Hepatocyte (in vitro differentiated cells): ENCODE results near the gene STARD9. TPM values are rescaled to one million over a fixed set of nuclear protein-coding genes. Genes with fewer than 3 reads are reported as not detected.

ENCODE experiments used
- DNase-seq: peaks from one replicate; pipeline ENCODE4 v3.0.0-alpha.2; 2016; ENCODE audit warnings: low spot score
- H2AFZ ChIP-seq: fragments of 200-600 bp; sonication (generic); 2 replicates; pipeline ENCODE4 v1.6.0; 2016; ENCODE audit warnings: antibody characterized with exemption, mild to moderate bottlenecking
- H3K27ac ChIP-seq: fragments of 200-600 bp; sonication (generic); 2 replicates; pipeline ENCODE4 v1.5.1; 2016; ENCODE audit warnings: mild to moderate bottlenecking
- H3K27me3 ChIP-seq: fragments of 200-600 bp; sonication (generic); 2 replicates; pipeline ENCODE4 v1.6.1; 2016
- H3K36me3 ChIP-seq: fragments of 200-600 bp; sonication (generic); replicated peaks from 2 replicates; pipeline ENCODE4 v1.5.1; 2016; ENCODE audit warnings: low read depth; ENCODE audit not compliant: insufficient read depth
- H3K4me1 ChIP-seq: fragments of 200-600 bp; sonication (generic); 2 replicates; pipeline ENCODE4 v1.5.1; 2016; ENCODE audit warnings: mild to moderate bottlenecking, moderate library complexity; ENCODE audit not compliant: insufficient read depth
- H3K4me2 ChIP-seq: fragments of 200-600 bp; sonication (generic); 2 replicates; pipeline ENCODE4 v1.6.0; 2016
- H3K4me3 ChIP-seq: fragments of 200-600 bp; sonication (generic); 2 replicates; pipeline ENCODE4 v1.5.1; 2016; ENCODE audit warnings: mild to moderate bottlenecking
- H3K79me2 ChIP-seq: fragments of 200-600 bp; sonication (generic); 2 replicates; pipeline ENCODE4 v1.6.0; 2017; ENCODE audit warnings: mild to moderate bottlenecking
- H3K9me2 ChIP-seq: fragments of 200-600 bp; sonication (generic); replicated peaks from 2 replicates; pipeline ENCODE4 v1.6.0; 2017; ENCODE audit warnings: mild to moderate bottlenecking; ENCODE audit not compliant: insufficient read depth
- H3K9me3 ChIP-seq: fragments of 200-600 bp; sonication (generic); 2 replicates; pipeline ENCODE4 v1.5.1; 2016; ENCODE audit warnings: low read depth, mild to moderate bottlenecking
- H4K20me1 ChIP-seq: fragments of 200-600 bp; sonication (generic); 2 replicates; pipeline ENCODE4 v1.6.0; 2016; ENCODE audit warnings: mild to moderate bottlenecking; ENCODE audit not compliant: insufficient read depth, poor library complexity, severe bottlenecking
- CTCF ChIP-seq: fragments of 200-600 bp; sonication (generic); IDR thresholded peaks from 2 replicates; pipeline ENCODE4 v1.5.1; 2016; ENCODE audit warnings: antibody characterized with exemption, mild to moderate bottlenecking; ENCODE audit not compliant: poor library complexity
- EZH2 ChIP-seq: fragments of 200-600 bp; sonication (generic); IDR thresholded peaks from 2 replicates; pipeline ENCODE4 v1.6.1; 2016; ENCODE audit warnings: antibody characterized with exemption, mild to moderate bottlenecking, borderline replicate concordance
- EZH2phosphoT487 ChIP-seq: fragments of 200-600 bp; sonication (generic); IDR thresholded peaks from one replicate; pipeline ENCODE4 v1.6.1; 2018; ENCODE audit warnings: antibody characterized with exemption, mild to moderate bottlenecking, low read depth, moderate library complexity; ENCODE audit not compliant: unreplicated experiment, severe bottlenecking
- WGBS: methylation state at CpG from one replicate; pipeline ENCODE4 v1.1.6; 2016; ENCODE audit warnings: low lambda C conversion rate; ENCODE audit errors: missing lambda C conversion rate; 5-methylcytosine and 5-hydroxymethylcytosine counted together
- polyA plus RNA-seq: library from polyadenylated mRNA; unstranded; fragments of >200 nt; fragmentation: Nextera tagmentation; extraction: Ambion mirVana; gene quantifications from 2 replicates; pipeline ENCODE4 v1.2.1, GENCODE V29; 2016
- total RNA-seq: library from RNA; depleted of rRNA; stranded (reverse); fragments of >200 nt; gene quantifications from 2 replicates; pipeline ENCODE4 v1.2.3, GENCODE V29; 2014

STARD9 gene
- total and polyA plus RNA-seq, 2 experiments from 2014 or later, result 0.50 to 3.0 TPM

- Histone ChIP-seq H3K9me2 (no peaks in the 10 kb centered on the region), H2AFZ (no peak overlapping the region), H3K79me2 (no peaks in the 10 kb centered on the region), H3K4me2 (no peak overlapping the region), H3K27ac (no peak overlapping the region), H3K27me3 (no peaks in the 10 kb centered on the region), H3K9me3 (no peaks in the 10 kb centered on the region), H3K4me1 (no peaks in the 10 kb centered on the region), H3K4me3 (no peak overlapping the region), H4K20me1 (no peaks in the 10 kb centered on the region), H3K36me3 (no peaks in the 10 kb centered on the region)
- 91% methylated on average over 11 of the region's 11 CpGs for WGBS
- TF ChIP-seq EZH2 (no peak), EZH2phosphoT487 (no peak), CTCF (no peak)
- no peak for DNase-seq
Observed at GRCh38 chr15:42726114-42726513, 150.7 kb downstream of the STARD9 start.

DNA sequence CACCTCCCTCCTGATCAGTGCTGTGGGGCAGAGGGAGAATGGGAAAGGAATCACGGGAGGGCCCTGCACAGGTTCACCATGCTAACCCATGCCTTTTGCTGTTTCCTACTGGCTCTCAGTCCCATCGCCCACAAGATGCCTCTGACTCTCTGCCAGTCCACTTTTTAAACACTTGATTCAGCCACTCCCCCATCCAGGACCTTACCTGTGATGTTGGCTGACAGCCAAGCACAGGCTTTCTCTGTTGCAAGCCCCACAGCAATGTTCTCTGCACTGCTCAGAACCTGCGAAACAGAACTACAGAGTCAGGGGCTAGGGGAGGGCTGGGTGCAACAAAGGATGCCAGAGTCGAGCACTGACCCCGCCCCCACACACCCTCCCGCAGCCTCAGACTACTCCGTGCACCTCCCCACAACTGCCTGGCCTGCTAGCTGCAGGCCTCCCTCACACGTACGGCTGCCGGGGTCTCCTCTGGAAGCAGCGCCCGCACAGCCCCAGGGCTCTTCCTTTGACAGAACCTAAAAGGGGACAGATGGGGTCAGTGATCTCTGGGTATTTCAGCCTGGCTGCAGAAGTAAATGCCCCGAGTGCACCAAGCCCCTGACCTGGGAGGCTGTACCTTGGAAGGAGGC is 152.5 kb downstream of the STARD9 start:
- H4K20me1 ChIP-seq, result no peaks in the 10 kb centered on the region
- no peaks in the 10 kb centered on the region for H3K9me2 ChIP-seq
- peak; percentile 23 for DNase-seq
- no peaks in the 10 kb centered on the region for H3K4me1 ChIP-seq
- peaks cover 4% of the 10 kb centered on the region for H3K36me3 ChIP-seq
- no peak overlapping the region for H3K4me2 ChIP-seq
- WGBS, result 96% methylated on average over 12 of the region's 13 CpGs
- no peak overlapping the region for H3K4me3 ChIP-seq
- H3K79me2 ChIP-seq, result no peaks in the 10 kb centered on the region
- TF ChIP-seq CTCF (no peak), EZH2phosphoT487 (no peak), EZH2 (no peak)
- H3K27me3 ChIP-seq, result no peaks in the 10 kb centered on the region
- no peaks in the 10 kb centered on the region for H3K9me3 ChIP-seq
- no peak overlapping the region for H3K27ac ChIP-seq
- H2AFZ ChIP-seq, result no peak overlapping the region

DNA sequence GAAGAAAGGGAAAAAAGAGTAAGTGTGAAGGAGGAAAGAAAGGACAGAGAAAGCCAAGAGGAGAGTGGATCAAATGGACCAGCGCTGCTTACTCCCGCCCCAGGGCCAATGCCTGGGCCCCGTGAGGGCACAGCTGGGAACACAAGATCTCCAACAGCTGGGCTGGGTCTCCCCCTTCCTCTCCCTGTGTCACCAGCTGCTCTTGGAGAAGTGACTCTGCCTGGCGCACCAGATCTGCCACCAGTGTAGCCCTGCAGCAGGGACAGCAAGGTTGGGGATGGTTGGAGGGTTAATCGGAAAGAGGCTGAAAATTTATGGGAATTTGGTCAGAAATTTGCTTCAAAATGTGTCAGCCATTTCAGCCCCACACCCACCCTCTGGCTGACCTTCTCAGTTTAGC is 153.2 kb downstream of the STARD9 start:
- WGBS, result 84% methylated on average over 5 of the region's 5 CpGs
- Histone ChIP-seq H3K79me2 (no peaks in the 10 kb centered on the region), H3K9me3 (no peaks in the 10 kb centered on the region), H3K27ac (no peak overlapping the region), H3K4me2 (no peak overlapping the region), H3K4me1 (no peaks in the 10 kb centered on the region), H4K20me1 (no peaks in the 10 kb centered on the region), H3K36me3 (peaks cover 4% of the 10 kb centered on the region), H3K4me3 (no peak overlapping the region), H3K27me3 (no peaks in the 10 kb centered on the region), H2AFZ (no peak overlapping the region), H3K9me2 (no peaks in the 10 kb centered on the region)
- TF ChIP-seq CTCF (no peak), EZH2phosphoT487 (no peak), EZH2 (no peak)
- DNase-seq, result no peak

GRCh38 chr15:42728972-42729371 is 153.6 kb downstream of the STARD9 start:
- H4K20me1 ChIP-seq, result no peaks in the 10 kb centered on the region

More at GRCh38 chr15:42728972-42729371, 153.6 kb downstream of the STARD9 start:
- Histone ChIP-seq H3K36me3 (peaks cover 4% of the 10 kb centered on the region), H3K27me3 (no peaks in the 10 kb centered on the region), H3K9me2 (no peaks in the 10 kb centered on the region), H3K4me1 (no peaks in the 10 kb centered on the region), H2AFZ (no peak overlapping the region), H3K9me3 (no peaks in the 10 kb centered on the region), H3K4me3 (no peak overlapping the region), H3K79me2 (no peaks in the 10 kb centered on the region), H3K4me2 (no peak overlapping the region), H3K27ac (no peak overlapping the region)
- DNase-seq, result no peak
- 93% methylated on average over 14 of the region's 14 CpGs for WGBS
- TF ChIP-seq CTCF (no peak), EZH2 (no peak), EZH2phosphoT487 (no peak)
